M059J (cell line): Measurements from ENCODE around the gene PCDHGB2. TPM values are rescaled to one million over a fixed set of nuclear protein-coding genes. Genes with fewer than 3 reads are reported as not detected.

Source experiments
- total RNA-seq: library from RNA; depleted of rRNA; stranded (reverse); fragments of >200 nt; shearing (Covaris generic); gene quantifications from 2 replicates; pipeline ENCODE4 v1.2.3, GENCODE V29; 2014; rRNA removed

The PCDHGB2 gene
- total RNA-seq, 1 experiment from 2014 or later: 0.57 TPM

Other genes with a start within 250 kb of the PCDHGB2 start
- gene PCDHB4, start 238.2 kb upstream of the PCDHGB2 start, total RNA-seq: 0.07 TPM in 1 of 2 replicates, not detected in the other
- not detected in 2 replicates for gene PCDHB5, start 224.8 kb upstream of the PCDHGB2 start, total RNA-seq
- 0.49 and 0.62 TPM in 2 replicates for gene PCDHB6, start 209.9 kb upstream of the PCDHGB2 start, total RNA-seq
- 1.7 and 2.1 TPM in 2 replicates for gene PCDHB7, start 187.3 kb upstream of the PCDHGB2 start, total RNA-seq
- 0.98 and 3.8 TPM in 2 replicates for gene PCDHB8, start 182.2 kb upstream of the PCDHGB2 start, total RNA-seq
- 3.0 and 8.6 TPM in 2 replicates for gene PCDHB16, start 177.6 kb upstream of the PCDHGB2 start, total RNA-seq
- gene PCDHB9, start 172.8 kb upstream of the PCDHGB2 start, total RNA-seq: 1.6 and 9.3 TPM in 2 replicates
- 0.49 and 1.3 TPM in 2 replicates for gene PCDHB10, start 167.6 kb upstream of the PCDHGB2 start, total RNA-seq
- 0.25 and 0.49 TPM in 2 replicates for gene PCDHB11, start 160.4 kb upstream of the PCDHGB2 start, total RNA-seq
- gene PCDHB12, start 151.3 kb upstream of the PCDHGB2 start, total RNA-seq: 1.7 and 2.6 TPM in 2 replicates
- gene PCDHB13, start 146.1 kb upstream of the PCDHGB2 start, total RNA-seq: 0.39 and 0.42 TPM in 2 replicates
- gene PCDHB14, start 136.7 kb upstream of the PCDHGB2 start, total RNA-seq: 0.44 and 1.9 TPM in 2 replicates
- gene PCDHB15, start 114.6 kb upstream of the PCDHGB2 start, total RNA-seq: 0.17 TPM in 1 of 2 replicates, not detected in the other
- gene SLC25A2, start 55.9 kb upstream of the PCDHGB2 start, total RNA-seq: 0.05 TPM in 1 of 2 replicates, not detected in the other
- 52.8 and 84.2 TPM in 2 replicates for gene TAF7, start 39.2 kb upstream of the PCDHGB2 start, total RNA-seq
- 0.71 and 0.89 TPM in 2 replicates for gene PCDHGA1, start 29.5 kb upstream of the PCDHGB2 start, total RNA-seq
- 0.22 and 0.32 TPM in 2 replicates for gene PCDHGA2, start 21.2 kb upstream of the PCDHGB2 start, total RNA-seq
- 0.49 TPM in 1 of 2 replicates, not detected in the other for gene PCDHGA3, start 16.2 kb upstream of the PCDHGB2 start, total RNA-seq
- 3.3 and 4.9 TPM in 2 replicates for gene PCDHGB1, start 9.9 kb upstream of the PCDHGB2 start, total RNA-seq
- gene PCDHGA4, start 5.0 kb upstream of the PCDHGB2 start, total RNA-seq: 0.17 and 0.91 TPM in 2 replicates
- 0.02 and 0.10 TPM in 2 replicates for gene PCDHGA5, start 4.2 kb downstream of the PCDHGB2 start, total RNA-seq
- 0.49 and 0.54 TPM in 2 replicates for gene PCDHGB3, start 10.2 kb downstream of the PCDHGB2 start, total RNA-seq
- gene PCDHGA6, start 13.9 kb downstream of the PCDHGB2 start, total RNA-seq: 0.07 and 1.1 TPM in 2 replicates
- 0.17 TPM in 1 of 2 replicates, not detected in the other for gene PCDHGA7, start 22.7 kb downstream of the PCDHGB2 start, total RNA-seq
- gene PCDHGB4, start 27.7 kb downstream of the PCDHGB2 start, total RNA-seq: not detected in 2 replicates
- 0.07 TPM in 1 of 2 replicates, not detected in the other for gene PCDHGA8, start 32.6 kb downstream of the PCDHGB2 start, total RNA-seq
- gene PCDHGB5, start 38.0 kb downstream of the PCDHGB2 start, total RNA-seq: not detected in 2 replicates
- 0.02 and 0.17 TPM in 2 replicates for gene PCDHGA9, start 42.8 kb downstream of the PCDHGB2 start, total RNA-seq
- 0.02 TPM in 1 of 2 replicates, not detected in the other for gene PCDHGB6, start 48.0 kb downstream of the PCDHGB2 start, total RNA-seq
- gene PCDHGA10, start 53.0 kb downstream of the PCDHGB2 start, total RNA-seq: 0.71 and 0.89 TPM in 2 replicates
- 7.1 and 7.7 TPM in 2 replicates for gene PCDHGB7, start 57.7 kb downstream of the PCDHGB2 start, total RNA-seq
- gene PCDHGA11, start 61.1 kb downstream of the PCDHGB2 start, total RNA-seq: 0.05 TPM in 1 of 2 replicates, not detected in the other
- gene PCDHGA12, start 70.5 kb downstream of the PCDHGB2 start, total RNA-seq: 0.39 TPM in 1 of 2 replicates, not detected in the other
- 41.3 and 88.4 TPM in 2 replicates for gene PCDHGC3, start 116.0 kb downstream of the PCDHGB2 start, total RNA-seq
- gene PCDHGC4, start 125.0 kb downstream of the PCDHGB2 start, total RNA-seq: 0.25 and 0.69 TPM in 2 replicates
- gene PCDHGC5, start 129.1 kb downstream of the PCDHGB2 start, total RNA-seq: 2.0 and 2.2 TPM in 2 replicates